HG03565 (cell line): ENCODE measurements around the gene ARAP2.

Experiments
- ATAC-seq: cut with Tn5 transposase; IDR thresholded peaks from one replicate; pipeline ENCODE4 v1.9.1; 2021; ENCODE audit warnings: mild to moderate bottlenecking, moderate library complexity; ENCODE audit not compliant: unreplicated experiment

Gene ARAP2

DNA sequence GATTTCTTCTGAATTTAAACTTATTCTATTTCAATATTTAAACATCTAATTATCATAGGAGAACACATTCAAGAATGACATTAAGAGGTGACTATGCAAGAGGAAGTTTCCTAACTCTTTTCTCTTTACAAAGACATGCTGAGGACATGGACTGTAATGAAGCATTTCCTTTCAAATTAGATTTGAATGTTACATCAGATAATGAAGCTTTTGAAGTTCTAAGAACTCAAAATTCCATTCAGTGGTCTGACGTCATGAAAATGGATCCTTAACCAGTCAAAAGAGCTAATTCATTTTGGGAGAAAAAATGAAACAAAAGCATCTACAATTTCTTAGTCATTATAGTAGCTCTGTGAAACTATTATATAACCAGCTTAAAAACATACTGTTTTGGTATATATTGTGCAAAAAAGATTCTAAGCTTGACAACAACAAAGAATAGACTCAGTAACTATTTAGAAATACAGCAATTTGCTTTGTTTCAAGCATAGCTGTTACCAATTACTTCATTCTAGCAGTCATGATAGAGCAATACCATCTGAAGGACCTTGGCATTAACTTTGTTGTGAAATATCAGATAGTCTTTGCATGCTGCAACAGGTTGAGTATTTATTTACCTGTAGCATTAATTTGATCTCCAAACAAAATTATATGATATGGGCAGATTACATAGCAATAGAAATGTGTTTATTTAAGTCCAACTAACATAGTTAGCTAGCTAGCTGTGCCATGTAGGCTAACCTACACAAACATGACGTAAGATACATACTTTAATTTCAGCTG is 23.4 kb upstream of the ARAP2 start:
- no peak for ATAC-seq

GRCh38 chr4:36264207-36264826 is 20.0 kb upstream of the ARAP2 start:
- no peak for ATAC-seq

DNA sequence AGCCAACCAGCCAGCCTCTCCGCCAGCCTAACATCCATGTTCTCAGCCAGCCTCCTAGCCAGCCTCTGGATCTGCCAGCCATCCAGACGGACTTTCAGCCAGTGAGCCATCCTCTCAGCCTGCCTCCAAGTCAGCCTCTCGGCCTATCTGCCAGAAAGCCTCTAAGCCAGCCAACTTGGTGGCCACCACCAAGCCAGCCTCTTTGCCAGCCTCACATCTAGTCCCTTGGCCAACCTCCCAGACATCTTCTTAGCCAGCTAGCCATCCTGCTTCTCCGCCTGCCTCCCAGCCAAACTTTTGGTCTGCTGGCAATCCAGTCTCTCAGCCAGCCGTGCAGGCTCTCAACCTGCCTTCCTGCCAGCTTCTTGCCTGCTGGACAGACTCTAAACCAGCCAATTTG is 16.4 kb upstream of the ARAP2 start:
- no peak for ATAC-seq

DNA sequence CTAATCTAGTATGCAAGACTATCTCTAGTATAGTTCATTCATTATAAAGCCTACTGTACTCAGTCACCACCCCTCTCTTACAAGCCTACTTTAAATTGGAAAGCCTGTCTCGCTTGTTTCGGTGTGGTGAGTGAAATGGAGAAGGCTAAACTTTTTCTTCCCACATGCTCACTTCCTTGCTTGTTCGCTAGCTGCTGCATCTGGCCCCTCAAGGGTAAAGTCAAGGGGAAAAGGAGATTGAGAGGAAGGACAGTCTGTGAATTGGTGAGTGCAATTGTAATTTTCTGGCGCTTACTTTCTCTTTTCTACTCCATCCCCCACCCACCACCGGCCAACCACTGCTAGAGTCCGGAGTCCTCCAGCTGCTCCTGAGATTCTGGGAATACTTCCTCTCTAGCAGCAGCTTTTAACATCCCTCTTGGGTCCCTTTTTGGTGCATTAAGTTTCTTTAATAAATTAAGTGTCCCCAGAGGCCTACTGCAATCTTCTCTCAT is 12.1 kb upstream of the ARAP2 start:
- ATAC-seq: peak; percentile 47

DNA sequence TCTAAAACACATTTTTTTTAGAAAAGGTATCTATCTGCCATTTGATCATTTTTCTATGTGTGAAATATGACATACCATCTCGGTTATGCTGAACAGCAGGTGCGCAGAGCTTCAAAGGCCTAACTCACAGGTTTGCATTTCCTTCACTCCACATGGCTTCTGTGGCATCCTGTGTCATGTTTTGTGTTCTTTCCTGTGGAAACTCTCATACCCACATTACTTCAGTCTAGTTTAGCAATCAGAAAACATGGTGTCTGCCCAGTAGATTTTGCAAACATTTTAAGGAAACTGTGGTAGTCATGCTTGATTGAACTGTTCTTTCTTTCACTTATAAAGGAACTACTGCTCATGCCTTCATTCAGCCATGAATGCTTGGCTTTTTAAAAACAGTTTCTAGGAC is 11.3 kb upstream of the ARAP2 start:
- ATAC-seq: peak; percentile 78

DNA sequence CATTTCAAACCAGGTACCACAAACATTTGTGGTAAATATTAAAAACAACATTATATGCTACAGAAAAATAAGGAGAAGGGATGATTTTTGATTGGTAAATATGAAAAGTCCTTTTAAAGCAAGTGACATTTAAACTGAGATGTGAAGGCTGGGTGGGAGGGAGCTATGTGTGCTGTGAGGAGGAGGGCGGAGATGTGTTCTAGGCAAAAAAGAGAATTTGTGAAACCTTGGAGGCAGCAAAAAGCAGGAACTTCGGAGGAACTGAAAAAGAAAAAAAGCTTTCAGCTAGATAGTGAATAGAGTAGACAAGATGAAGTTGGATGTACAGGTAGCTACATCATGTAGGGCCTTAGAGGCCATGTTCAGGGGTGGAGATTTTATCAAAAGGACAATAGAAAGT is 10.1 kb upstream of the ARAP2 start:
- no peak for ATAC-seq

DNA sequence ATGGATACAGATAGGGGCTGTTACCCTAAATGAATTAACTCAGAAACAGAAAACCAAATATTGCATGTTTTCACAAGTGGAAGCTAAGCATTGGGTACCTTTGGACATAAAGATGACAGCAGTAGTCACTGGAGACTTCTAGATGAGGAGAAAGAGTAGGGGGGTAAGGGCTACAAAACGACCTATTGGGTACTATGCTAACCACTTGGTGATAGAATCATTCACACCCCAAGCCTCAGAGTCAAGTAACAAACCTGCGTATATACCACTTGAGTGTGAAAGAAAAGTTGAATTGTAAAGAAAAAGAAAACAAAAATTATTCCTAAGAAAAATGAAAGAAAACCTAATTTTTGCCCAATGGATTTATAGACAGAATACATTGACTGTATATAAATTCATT is 7.7 kb upstream of the ARAP2 start:
- no peak for ATAC-seq

DNA sequence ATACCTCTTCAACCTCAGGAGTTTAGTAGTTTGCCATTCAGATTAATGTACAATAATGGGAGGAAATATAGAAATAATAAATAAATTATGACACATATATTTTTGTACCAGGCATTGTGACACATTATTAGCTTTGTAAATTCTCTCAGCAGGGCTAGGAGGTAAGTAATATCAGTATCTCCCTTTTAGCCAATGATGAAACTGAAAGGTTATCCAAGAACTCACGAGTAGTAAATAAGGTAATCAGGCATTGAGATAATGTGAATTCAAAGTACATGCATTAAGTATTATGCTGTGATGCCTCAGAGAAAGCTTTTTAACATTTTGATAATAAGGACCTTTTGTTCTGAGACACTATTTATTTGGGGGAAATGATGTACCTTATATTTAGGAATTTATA is 5.3 kb upstream of the ARAP2 start:
- ATAC-seq: no peak

- no peak for ATAC-seq
Measured at GRCh38 chr4:36243355-36244256, 708 bp downstream of the ARAP2 start.

- no peak for ATAC-seq
Measured at GRCh38 chr4:36242629-36243354, 1.5 kb downstream of the ARAP2 start.

GRCh38 chr4:36241771-36242170 is 2.5 kb downstream of the ARAP2 start:
- ATAC-seq: peak; percentile 39

DNA sequence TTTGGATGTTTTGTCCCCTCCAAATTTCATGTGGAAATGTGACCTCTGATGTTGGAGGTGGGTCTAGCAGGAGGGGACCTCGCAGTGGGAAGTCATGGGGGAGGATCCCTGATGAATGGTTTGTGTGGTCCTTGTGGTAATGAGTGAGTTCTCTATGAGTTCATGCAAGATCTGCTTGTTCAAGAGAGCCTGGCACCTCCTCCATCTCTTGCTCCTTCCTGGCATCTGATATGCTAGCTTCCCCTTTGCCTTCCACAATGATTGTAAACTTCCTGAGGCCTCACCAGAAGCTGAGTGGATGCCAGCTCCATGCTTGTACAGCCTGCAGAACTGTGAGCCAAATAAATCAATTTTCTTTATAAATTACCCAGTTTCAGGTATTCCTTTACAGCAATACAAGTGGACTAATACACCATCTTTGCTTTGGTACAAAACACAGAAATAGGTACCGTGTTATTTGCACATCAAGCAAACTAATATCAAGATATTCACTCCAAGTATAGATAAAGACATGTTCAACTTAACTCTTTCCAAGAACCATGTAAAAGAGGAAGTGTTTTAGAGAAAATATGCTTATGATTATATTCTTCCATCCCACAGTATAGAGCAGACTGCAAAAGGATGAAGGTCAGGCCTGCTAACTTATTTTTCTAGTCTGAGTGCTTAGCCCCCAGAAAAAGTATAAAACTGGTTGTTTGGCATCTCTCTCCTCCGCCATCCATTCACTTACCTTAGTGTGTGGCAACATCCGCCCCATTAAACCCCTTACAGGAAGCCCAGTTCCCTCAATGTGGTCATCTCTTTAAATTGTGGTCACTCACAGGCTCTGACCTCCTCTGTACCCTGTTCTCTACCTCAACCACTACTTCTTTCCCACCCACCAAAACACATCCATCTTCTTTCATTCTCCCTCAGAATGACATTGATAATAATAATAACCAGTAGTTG is 6.7 kb downstream of the ARAP2 start:
- ATAC-seq: no peak

DNA sequence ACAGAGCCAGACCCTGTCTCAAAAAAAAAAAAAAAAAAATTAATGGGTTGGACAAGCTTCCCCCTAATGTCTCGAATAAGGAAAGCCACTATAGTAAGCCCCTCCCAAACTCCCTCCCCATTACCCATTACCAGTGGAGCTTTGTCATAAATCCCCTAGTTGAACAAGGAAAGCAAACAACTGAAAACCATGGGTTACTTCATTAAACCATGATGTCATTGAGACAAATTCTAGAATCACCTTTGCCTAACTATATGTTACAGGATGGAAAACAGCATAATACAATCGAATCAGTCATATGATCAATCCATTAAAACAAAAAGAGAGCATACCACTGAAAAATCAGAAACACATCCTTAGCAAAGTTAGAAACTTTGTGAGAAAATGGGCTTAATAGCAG is 8.2 kb downstream of the ARAP2 start:
- ATAC-seq: no peak

DNA sequence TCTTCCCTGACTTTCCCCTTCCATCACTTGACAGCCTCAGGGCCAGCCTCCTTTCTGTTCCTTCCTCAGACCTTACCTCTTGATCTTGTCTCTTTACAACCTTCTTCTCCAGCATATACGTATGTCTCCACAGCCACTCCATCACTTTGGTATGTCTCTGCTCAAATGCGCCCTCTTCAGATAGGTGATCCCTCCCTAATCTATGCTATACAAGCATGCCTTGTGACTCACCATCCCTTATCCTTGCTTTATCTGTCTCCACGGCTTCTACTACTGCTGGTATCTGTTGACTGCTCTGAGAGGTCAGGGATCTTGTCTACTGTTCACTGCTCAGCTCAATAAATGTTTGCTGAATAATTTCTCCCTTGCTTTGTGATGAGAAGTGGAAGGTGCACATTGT is 9.0 kb downstream of the ARAP2 start:
- no peak for ATAC-seq

- no peak for ATAC-seq
Measured at GRCh38 chr4:36233567-36234266, 10.6 kb downstream of the ARAP2 start.

- no peak for ATAC-seq
Measured at GRCh38 chr4:36230534-36230933, 13.8 kb downstream of the ARAP2 start.

- no peak for ATAC-seq
Measured at GRCh38 chr4:36227913-36228312, 16.4 kb downstream of the ARAP2 start.

- ATAC-seq: no peak
Measured at GRCh38 chr4:36226430-36227227, 17.7 kb downstream of the ARAP2 start.
